ENCODE data around the gene RNPC3. TPM values are rescaled to one million over a fixed set of nuclear protein-coding genes. Genes with fewer than 3 reads are reported as not detected.

The RNPC3 gene
- total RNA-seq, 1 donor from 2014 or later: 23.2 TPM

GRCh38 chr1:103525114-103525606 is 339 bp upstream of the RNPC3 start:
- Mint-ChIP-seq H3K4me3 (ENCODE audit: unreplicated experiment) (peak overlapping the region; percentile 74), H3K9me3 (ENCODE audit: unreplicated experiment) (peaks cover 2% of the 10 kb centered on the region), H3K27me3 (ENCODE audit: unreplicated experiment) (no peaks in the 10 kb centered on the region), H3K36me3 (ENCODE audit: unreplicated experiment) (peaks cover 5% of the 10 kb centered on the region), H3K27ac (ENCODE audit: unreplicated experiment) (peak overlapping the region; percentile 52), H3K4me1 (ENCODE audit: unreplicated experiment) (peaks cover 23% of the 10 kb centered on the region)
- DNase-seq (ENCODE audit: extremely low spot score, unreplicated experiment): no peak
- TF ChIP-seq CTCF (IDR thresholded peaks at IDR 0.05): no peak

GRCh38 chr1:103527331-103527730 is 1.8 kb downstream of the RNPC3 start:
- peaks cover 21% of the 10 kb centered on the region for H3K36me3 Mint-ChIP-seq (ENCODE audit: unreplicated experiment)
- H3K27ac Mint-ChIP-seq (ENCODE audit: unreplicated experiment): no peak overlapping the region
- H3K4me3 Mint-ChIP-seq (ENCODE audit: unreplicated experiment): peak overlapping the region; percentile 100
- no peaks in the 10 kb centered on the region for H3K27me3 Mint-ChIP-seq (ENCODE audit: unreplicated experiment)
- H3K9me3 Mint-ChIP-seq (ENCODE audit: unreplicated experiment): peaks cover 8% of the 10 kb centered on the region
- TF ChIP-seq CTCF (IDR thresholded peaks at IDR 0.05): no peak
- no peak for DNase-seq (ENCODE audit: extremely low spot score, unreplicated experiment)
- peaks cover 30% of the 10 kb centered on the region for H3K4me1 Mint-ChIP-seq (ENCODE audit: unreplicated experiment)

- Mint-ChIP-seq H3K4me3 (ENCODE audit: unreplicated experiment) (no peak overlapping the region), H3K9me3 (ENCODE audit: unreplicated experiment) (peaks cover 8% of the 10 kb centered on the region), H3K4me1 (ENCODE audit: unreplicated experiment) (peaks cover 30% of the 10 kb centered on the region), H3K27ac (ENCODE audit: unreplicated experiment) (no peak overlapping the region), H3K27me3 (ENCODE audit: unreplicated experiment) (no peaks in the 10 kb centered on the region), H3K36me3 (ENCODE audit: unreplicated experiment) (peaks cover 23% of the 10 kb centered on the region)
- TF ChIP-seq CTCF (IDR thresholded peaks at IDR 0.05): no peak
- no peak for DNase-seq (ENCODE audit: extremely low spot score, unreplicated experiment)
Measured at GRCh38 chr1:103529746-103530145, 4.2 kb downstream of the RNPC3 start.

GRCh38 chr1:103538226-103538625 is 12.7 kb downstream of the RNPC3 start:
- TF ChIP-seq CTCF (IDR thresholded peaks at IDR 0.05): no peak
- Mint-ChIP-seq H3K4me3 (ENCODE audit: unreplicated experiment) (no peak overlapping the region), H3K27me3 (ENCODE audit: unreplicated experiment) (no peaks in the 10 kb centered on the region), H3K27ac (ENCODE audit: unreplicated experiment) (no peak overlapping the region), H3K4me1 (ENCODE audit: unreplicated experiment) (no peaks in the 10 kb centered on the region), H3K36me3 (ENCODE audit: unreplicated experiment) (peaks cover 40% of the 10 kb centered on the region), H3K9me3 (ENCODE audit: unreplicated experiment) (no peaks in the 10 kb centered on the region)
- DNase-seq (ENCODE audit: extremely low spot score, unreplicated experiment): no peak

GRCh38 chr1:103541431-103541830 is 15.9 kb downstream of the RNPC3 start:
- H3K9me3 Mint-ChIP-seq (ENCODE audit: unreplicated experiment): no peaks in the 10 kb centered on the region
- H3K27ac Mint-ChIP-seq (ENCODE audit: unreplicated experiment): no peak overlapping the region
- no peaks in the 10 kb centered on the region for H3K4me1 Mint-ChIP-seq (ENCODE audit: unreplicated experiment)
- peaks cover 57% of the 10 kb centered on the region for H3K36me3 Mint-ChIP-seq (ENCODE audit: unreplicated experiment)
- no peak for DNase-seq (ENCODE audit: extremely low spot score, unreplicated experiment)
- H3K27me3 Mint-ChIP-seq (ENCODE audit: unreplicated experiment): no peaks in the 10 kb centered on the region
- H3K4me3 Mint-ChIP-seq (ENCODE audit: unreplicated experiment): no peak overlapping the region
- TF ChIP-seq CTCF (IDR thresholded peaks at IDR 0.05): no peak
